ENCODE data around the gene SPACDR.

The SPACDR gene

GRCh38 chr7:100484673-100485045, 20.6 kb upstream of the SPACDR start:
- DNase-seq: no peak

- peak; percentile 46 to 51 for DNase-seq
Measured at GRCh38 chr7:100483722-100484672, 19.9 kb upstream of the SPACDR start, which contains the start of gene NYAP1. Gene NYAP1 (plus strand): TSS chr7:100483927. CDS start chr7:100485312, 1,385 bp downstream.

DNA sequence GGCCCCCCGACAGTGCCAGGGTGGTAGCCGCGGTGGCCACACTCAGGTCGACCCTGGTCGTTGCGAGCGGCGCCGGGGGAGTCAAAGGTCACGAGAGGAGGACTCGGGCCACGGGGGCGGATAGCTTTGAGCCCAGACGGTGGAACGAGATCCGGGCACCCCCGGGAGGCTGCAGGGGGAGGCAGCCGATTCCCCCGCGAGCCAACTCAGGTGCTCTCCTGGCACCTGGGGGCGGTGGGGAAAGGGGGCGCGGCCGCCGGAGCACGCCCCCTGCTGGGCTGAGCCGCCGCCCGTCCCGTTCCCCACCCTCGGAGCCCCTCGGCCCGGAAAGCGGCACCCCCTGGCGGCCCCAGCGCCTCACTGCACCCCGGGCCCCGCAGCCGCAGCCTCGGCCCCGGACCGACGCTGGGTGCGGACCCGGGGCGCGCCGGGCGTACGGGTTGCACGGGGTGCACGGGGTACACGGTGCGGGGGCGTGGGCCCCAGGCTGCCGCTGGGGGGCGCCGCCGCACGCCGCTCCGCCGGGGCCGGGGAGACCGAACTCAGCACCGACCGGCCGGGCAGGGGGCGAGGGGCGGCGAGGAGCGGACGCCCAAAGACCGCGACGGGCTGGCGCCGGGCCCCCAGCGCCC, 19.1 kb upstream of the SPACDR start:
- DNase-seq: peak; percentile 84

DNA sequence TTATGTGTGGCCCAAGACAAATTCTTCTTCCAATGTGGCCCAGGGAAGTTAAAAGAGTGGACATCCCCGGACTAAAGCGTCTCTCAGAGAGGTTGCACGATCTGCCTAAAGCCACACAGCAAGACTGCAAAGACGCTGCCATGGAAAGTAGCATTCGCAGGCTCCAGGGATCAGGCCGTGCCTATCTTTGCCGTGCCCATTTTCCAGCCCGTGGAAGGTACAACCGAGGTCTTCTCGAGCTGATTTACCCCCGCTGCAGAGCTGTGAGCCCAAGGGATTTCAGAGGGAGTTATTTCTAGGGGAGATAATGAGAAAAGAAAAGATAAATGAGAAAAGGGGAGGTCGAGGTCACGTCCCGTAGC, 18.6 kb upstream of the SPACDR start:
- no peak for DNase-seq

GRCh38 chr7:100481466-100481865, 17.4 kb upstream of the SPACDR start:
- DNase-seq: no peak

DNA sequence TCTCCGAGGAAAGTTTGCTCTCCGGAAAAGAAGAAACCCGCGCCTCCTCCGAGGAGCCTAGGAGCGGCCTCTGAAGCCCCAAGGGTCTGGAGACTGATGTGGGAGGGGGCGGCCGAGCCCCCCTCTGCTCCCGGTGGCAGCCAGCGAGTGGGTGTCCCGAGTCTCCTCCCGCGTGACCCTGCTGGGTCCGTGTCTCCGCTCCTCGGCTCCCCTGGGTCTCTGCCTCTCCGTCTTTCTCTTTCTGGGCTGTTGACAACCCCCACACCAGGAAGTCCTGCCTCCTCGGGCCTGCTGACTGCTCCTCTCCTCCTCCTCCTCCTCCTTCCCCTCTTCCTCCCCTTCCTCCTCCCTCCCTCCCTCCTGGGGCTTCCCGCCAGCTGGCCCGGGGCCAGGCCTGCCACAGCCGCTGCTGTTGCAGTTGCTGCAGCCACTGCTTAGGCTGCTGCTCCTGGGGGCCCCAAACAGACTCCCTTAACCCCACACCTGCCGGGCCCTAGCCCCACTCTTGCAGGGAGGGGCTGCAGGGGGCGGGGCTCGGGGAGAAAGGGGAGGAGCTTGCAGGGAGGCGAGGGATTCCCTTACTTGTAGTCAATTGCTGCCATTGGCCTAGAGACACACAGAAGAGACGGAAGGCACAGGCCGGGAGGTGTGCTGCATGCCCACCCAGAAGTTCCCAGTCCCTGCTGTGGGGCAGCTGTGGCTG, 15.0 kb upstream of the SPACDR start, which contains the start of gene TSC22D4:
TSC22D4 (minus strand) TSS at position 257 of the 703 bp plus-strand sequence. CDS start 1,176 bp downstream, outside the sequence.
- peak; percentile 93 to 94 for DNase-seq

DNA sequence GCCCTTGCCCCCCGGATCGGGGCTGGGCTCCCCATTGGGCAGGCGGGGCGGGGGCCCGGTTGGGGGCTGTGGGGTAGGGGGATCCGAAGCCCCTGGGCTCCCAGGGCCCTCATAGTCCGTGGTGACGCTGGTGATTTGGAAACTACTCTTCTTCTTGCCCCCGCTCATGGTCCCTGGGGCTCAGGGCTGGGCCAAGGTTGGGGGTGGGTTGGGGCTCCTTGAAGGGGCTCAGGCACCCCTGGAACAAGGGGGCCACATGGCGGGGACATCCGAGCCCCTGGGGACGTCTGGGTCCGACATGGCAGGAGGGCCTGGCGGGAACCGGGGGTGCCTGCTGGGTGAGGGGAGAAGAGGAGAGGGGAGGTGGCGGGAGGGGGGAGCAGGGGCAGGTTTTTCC, 13.8 kb upstream of the SPACDR start:
- peak in 1 of 2 experiments; percentile 28 for DNase-seq

GRCh38 chr7:100476903-100477870, 13.1 kb upstream of the SPACDR start:
- DNase-seq: peak; percentile 58 to 69

- no peak for DNase-seq
Measured at GRCh38 chr7:100476101-100476780, 12.2 kb upstream of the SPACDR start.

DNA sequence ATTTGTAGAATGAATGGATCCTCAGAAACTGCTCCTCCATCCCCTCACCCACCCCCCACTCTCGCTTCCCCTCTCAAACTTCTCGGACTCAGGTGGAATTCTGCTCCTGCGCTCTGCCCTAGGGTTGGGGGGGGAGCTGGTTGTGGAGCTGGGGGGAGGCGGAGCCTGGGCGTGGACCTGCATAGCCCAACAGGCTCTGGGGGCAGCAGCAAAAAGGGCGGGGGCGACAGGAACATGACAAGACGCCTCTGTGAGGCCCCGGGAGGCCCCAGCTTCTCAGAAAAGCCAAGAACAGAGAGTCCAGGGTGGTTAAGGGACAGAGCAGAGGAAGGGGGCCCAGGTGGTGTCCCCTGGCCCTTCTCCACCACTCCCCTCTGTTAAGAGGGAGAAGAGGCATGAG, 11.5 kb upstream of the SPACDR start:
- DNase-seq: peak in 1 of 2 experiments; percentile 24

GRCh38 chr7:100472854-100473499, 8.9 kb upstream of the SPACDR start:
- DNase-seq: peak in 1 of 2 experiments; percentile 32

- no peak for DNase-seq
Measured at GRCh38 chr7:100472121-100472851, 8.2 kb upstream of the SPACDR start.

- DNase-seq: no peak
Measured at GRCh38 chr7:100471021-100471420, 7.0 kb upstream of the SPACDR start.

DNA sequence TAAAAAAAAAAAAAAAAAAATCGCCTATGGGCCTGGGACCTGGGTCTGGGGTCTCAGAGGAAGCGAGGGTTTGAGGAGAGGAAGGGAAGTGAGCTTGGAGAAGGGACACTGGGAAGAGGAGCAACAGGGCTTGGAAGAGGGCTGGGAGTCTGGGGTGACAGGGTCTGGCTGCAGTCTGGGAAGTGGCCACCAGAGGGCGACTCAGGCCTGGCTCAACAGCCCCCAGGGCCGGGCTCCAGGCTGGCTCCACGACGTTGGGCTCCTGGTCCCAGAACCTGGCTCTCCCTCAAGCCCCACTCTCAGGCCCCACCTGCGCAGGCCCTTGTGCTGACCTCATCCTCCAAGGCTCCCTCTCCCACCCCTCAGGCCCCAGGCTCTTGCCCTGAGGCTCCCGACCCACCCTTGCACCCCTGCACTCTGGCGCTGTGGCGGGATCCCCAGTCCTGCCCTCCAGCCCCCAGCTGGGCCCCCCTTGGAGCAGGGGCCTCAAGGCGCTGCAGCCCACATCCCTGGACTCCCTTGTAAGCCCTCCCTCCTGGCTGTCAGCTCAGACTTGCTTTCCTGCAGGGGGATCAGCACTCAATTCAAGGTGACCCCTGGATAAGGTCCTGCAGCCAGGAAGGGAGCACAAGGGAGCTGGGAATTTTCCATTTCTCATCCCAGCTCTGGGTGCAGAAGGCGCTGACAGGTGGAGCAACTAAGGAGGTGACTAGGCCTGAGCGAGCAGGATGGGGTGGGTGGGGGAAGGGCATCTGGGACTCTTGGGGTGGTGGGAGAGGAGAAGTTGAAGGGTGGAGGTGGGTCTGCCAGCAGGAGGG, 5.4 kb upstream of the SPACDR start:
- peak; percentile 89 to 90 for DNase-seq

DNA sequence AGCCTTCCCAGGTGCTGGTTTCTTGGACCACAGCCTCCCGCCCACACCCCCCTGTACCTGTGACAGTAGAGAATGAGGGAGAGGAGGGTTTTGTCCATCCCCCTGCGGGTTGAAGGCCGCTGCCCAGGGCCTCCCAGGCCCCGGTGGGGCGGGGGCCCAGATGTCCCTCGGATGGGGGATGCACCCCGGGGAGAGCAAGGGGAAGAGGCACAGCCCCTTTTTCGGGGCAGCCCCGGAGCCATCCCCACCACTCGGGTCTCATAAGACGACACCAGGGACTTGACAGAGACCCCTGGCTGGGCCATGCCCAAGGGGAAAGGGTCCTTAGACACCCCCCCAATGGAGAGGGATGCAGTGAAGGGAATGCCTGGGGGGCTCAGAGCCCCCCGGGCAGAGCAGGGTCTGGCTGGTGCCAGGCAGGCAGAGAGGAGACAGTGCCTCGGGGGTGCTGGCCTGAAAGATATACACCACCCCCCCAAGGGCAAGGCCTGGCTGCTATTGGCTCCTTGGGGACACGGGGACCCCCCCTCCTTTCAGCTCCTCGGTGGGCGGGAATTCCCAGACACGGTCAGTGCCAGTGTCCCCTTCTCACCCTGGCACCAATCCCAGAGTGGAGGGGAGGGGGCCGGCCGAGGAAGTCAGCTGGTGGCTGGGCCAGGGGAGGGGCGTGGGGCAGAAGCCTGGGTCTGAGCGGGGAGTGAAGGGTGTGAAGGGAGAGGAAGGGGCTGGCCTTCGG, 3.7 kb upstream of the SPACDR start:
- no peak for DNase-seq

- no peak for DNase-seq
Measured at GRCh38 chr7:100466653-100467605, 2.9 kb upstream of the SPACDR start.

DNA sequence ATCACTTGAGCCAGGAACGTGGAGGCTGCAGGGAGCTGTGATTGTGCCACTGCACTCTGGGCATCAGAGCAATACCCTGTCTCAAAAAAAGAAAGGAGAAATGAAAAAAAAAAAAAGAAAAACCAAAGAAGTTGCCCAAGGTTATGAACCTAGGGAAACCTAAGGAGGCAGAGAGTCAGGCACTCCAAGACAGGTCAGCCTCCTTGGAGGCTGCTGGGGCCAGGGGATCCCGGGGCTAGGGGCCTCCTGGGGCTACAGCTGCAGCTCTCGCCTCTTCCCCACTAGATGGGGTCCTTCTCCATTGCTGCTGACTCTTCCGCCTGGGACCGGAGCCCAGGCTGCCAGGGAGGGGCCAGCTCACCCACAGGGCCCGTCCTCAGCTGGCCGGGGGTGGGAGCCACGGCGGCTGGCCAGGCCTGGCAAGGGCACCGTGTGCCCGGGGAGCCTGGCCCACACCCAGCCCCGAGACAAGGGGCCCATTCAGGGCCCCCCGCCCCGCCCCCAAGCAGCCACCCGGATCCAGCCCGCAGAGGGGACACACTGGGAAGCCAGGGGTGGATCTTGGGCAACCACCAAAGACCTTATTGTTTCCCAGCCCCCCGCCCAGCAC, 1.7 kb upstream of the SPACDR start:
- no peak for DNase-seq
